Activated CD4-positive, alpha-beta T cell treated with anti-CD3 and anti-CD28 coated beads, Interleukin-2, amount 50 U/mL, for 4 hours (primary cell): ENCODE data around the gene ACOT7.
"Not testable (repeated sequence)": the region's sequence is repeated elsewhere in the genome, so short reads cannot be mapped to it uniquely, and the experiment has no call there.

Source experiments
- DNase-seq, 2 experiments: peaks; one replicate each; pipeline ENCODE4 v3.0.0-alpha.2; 2020

The ACOT7 gene

DNA sequence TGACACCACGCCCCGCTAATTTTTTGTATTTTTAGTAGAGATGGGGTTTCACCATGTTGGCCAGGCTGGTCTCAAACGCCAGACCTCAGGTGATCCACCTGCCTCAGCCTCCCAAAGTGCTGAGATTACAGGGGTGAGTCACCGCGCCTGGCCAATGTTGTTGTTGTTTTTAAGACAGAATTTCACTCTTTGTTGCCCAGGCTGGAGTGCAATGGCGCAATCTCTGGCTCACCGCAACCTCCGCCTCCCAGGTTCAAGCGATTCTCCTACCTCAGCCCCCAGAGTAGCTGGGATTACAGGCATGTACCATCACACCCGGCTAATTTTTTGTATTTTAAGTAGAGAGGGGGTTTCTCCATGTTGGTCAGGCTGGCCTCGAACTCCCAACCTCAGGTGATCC is 173.9 kb downstream of the ACOT7 start:
- DNase-seq = not testable (repeated sequence)

DNA sequence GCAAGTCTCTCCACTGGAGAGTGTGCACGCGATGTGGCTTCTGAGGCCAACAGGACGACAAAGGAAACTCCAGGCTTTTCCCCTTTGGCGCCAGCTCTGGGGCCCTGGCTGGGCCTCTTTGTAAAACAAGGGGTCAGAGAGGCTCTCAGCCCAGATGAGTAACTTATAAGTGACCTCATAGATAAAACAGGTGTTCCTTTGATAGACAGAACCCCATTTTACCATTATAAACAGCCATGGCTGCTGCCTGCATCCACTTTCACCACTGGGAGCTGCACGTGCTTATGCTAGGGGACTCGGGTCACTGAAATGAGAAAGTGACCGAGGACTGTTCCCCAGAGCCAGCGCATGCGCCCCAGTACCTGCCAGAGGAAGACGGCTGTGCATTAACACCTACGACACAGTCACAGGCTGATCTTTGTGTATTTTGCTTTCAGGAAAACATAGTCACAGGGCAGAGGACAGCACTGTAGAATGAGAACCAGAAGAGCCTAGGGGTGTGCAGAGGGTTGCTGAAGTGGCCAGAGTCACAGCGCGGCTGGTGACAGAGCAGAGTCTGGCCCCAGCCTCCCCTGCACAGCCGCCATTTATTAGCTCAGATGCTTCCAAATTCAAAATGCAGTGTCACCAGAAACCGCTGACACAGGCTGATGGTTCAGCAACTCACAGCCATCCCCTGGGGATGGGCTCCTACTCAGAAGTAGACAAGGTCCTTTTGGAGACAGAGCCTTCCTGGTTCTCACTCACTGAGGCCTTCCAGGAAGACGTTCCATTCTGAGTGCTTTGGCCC is 175.0 kb downstream of the ACOT7 start:
- no peak for DNase-seq
